Spleen (tissue), 7 donors: ENCODE data around the gene EVA1C.

Experiments
- POLR2A ChIP-seq, 3 donors: fragments of 450-650 bp; IDR thresholded peaks; one replicate each; pipeline ENCODE4 v1.5.1; 2017; ENCODE audit warnings: antibody characterized with exemption in 3 of 3, mild to moderate bottlenecking in 1 of 3
- POLR2AphosphoS5 ChIP-seq, 3 donors: sonication (generic); formaldehyde crosslinking; IDR thresholded peaks; one replicate each; pipeline ENCODE4 v1.5.1; 2017; ENCODE audit warnings: antibody characterized with exemption in 3 of 3
- TF ChIP-seq, protein P1 (sequence below), 11 experiments: fragments of 200-600 bp in 7 of 11; fragments of 450-650 bp in 4 of 11; sonication (generic) in 4 of 11; IDR thresholded peaks in 8 of 11; conservative IDR thresholded peaks in 3 of 11; 1 replicate in 7 of 11; 2 replicates in 4 of 11; pipeline versions ENCODE4 v1.4.0 to v1.8.0; 2016 to 2021; ENCODE audit warnings: antibody characterized with exemption in 11 of 11, inconsistent platforms in 4 of 11, mild to moderate bottlenecking in 1 of 11
- donor health status: DM: no; HTN: no; CAD: no; lungs with moderate emphysema.
- donor health status: DM: no; HTN: no; CAD: no.
- donor health status: DM: no; HTN: no; CAD: no.

DNA sequence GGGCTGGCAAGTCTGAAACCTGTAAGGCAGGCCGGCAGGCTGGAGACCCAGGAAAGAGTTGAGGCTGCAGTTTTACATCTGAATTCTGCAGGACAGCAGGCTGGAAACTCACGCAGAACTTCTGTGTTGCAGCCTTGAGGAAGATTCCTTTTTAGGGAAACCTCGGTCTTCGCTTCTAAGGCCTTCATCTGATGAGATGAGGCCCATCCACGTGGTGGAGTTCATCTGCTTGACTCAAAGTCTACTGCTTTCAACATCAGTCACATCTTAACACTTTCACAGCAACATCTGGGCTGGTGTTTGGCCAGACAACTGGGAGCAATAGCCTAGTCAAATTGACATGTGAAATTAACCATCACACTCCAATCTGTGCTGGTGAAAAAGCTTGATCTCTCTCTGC is 57.1 kb downstream of the EVA1C start:
- TF ChIP-seq POLR2A (IDR thresholded peaks at IDR 0.05) (no peak), POLR2AphosphoS5 (IDR thresholded peaks at IDR 0.05) (no peak)
- TF ChIP-seq, protein P1, sequence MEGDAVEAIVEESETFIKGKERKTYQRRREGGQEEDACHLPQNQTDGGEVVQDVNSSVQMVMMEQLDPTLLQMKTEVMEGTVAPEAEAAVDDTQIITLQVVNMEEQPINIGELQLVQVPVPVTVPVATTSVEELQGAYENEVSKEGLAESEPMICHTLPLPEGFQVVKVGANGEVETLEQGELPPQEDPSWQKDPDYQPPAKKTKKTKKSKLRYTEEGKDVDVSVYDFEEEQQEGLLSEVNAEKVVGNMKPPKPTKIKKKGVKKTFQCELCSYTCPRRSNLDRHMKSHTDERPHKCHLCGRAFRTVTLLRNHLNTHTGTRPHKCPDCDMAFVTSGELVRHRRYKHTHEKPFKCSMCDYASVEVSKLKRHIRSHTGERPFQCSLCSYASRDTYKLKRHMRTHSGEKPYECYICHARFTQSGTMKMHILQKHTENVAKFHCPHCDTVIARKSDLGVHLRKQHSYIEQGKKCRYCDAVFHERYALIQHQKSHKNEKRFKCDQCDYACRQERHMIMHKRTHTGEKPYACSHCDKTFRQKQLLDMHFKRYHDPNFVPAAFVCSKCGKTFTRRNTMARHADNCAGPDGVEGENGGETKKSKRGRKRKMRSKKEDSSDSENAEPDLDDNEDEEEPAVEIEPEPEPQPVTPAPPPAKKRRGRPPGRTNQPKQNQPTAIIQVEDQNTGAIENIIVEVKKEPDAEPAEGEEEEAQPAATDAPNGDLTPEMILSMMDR (IDR thresholded peaks at IDR 0.05 in 8 of 11, conservative IDR thresholded peaks at IDR 0.05 in 3 of 11): no peak
